HCT116 (cell line): ENCODE results near the gene CMIP. TPM values are rescaled to one million over a fixed set of nuclear protein-coding genes. Genes with fewer than 3 reads are reported as not detected.

Experiments used
- ATAC-seq: fragments of 200-7000 bp; cut with Tn5 transposase; 2 replicates; pipeline ENCODE4 v1.9.1; 2020; ENCODE audit warnings: mild to moderate bottlenecking, moderate library complexity
- BruUV-seq: library from RNA; stranded (reverse); fragments of 400-500 nt; replicated peaks from 2 replicates; lab custom pipeline; 2021; lab: Mats Ljungman, UMichigan
- CTCF ChIA-PET: fragments of 300-600 bp; sonication (Branson Sonifier 250); formaldehyde crosslinking; loops from one replicate; lab custom pipeline; 2021; ENCODE audit warnings: antibody characterized with exemption; lab: Charles Lee
- POLR2A ChIA-PET: fragments of 300-600, 350-600 bp; sonication (Branson Sonifier 250); formaldehyde crosslinking; loops from one replicate; lab custom pipeline; 2021; ENCODE audit warnings: antibody characterized with exemption; lab: Charles Lee
- RAD21 ChIA-PET, 2 experiments: fragments of 300-600 bp; sonication (Branson Sonifier 250); formaldehyde crosslinking; loops; one replicate each; lab custom pipeline; 2023; ENCODE audit warnings: low total read pairs in 2 of 2; ENCODE audit not compliant: uncharacterized antibody in 2 of 2, unreplicated experiment in 2 of 2, low non-redundant PET in 1 of 2; lab: Charles Lee
- DNase-seq: peaks from one replicate; pipeline ENCODE4 v3.0.0-alpha.2; 2010; ENCODE audit warnings: low read depth, low spot score
- H2AFZ ChIP-seq: fragments of 200-600 bp; shearing (Covaris generic), sonication (generic); 2 replicates; pipeline ENCODE4 v1.6.1; 2017; ENCODE audit warnings: low read depth, mixed run types, mixed read lengths, antibody characterized with exemption, low read length; ENCODE audit not compliant: poor library complexity, severe bottlenecking
- H3K27ac ChIP-seq: 2 replicates; pipeline ENCODE4 v1.5.1; 2012; ENCODE audit warnings: low read depth, low read length
- H3K27me3 ChIP-seq: fragments of 200-600 bp; sonication (generic); 2 replicates; pipeline ENCODE4 v1.6.1; 2016; ENCODE audit warnings: mixed run types, low read length, mixed read lengths; ENCODE audit not compliant: insufficient read depth
- H3K36me3 ChIP-seq, 2 experiments: fragments of 200-500 bp in 1 of 2; fragments of 200-600 bp in 1 of 2; sonication (Bioruptor generic) in 1 of 2; sonication (generic) in 1 of 2; 2 replicates each; pipeline versions ENCODE4 v1.5.1 to v1.6.1; 2014 to 2016; ENCODE audit warnings: low read length in 2 of 2, inconsistent platforms in 1 of 2, mixed read lengths in 1 of 2, mixed run types in 1 of 2; ENCODE audit not compliant: insufficient read depth in 2 of 2, control insufficient read depth in 1 of 2
- H3K4me1 ChIP-seq, 2 experiments: fragments of 200-600 bp in 1 of 2; sonication (generic) in 1 of 2; 2 replicates each; pipeline versions ENCODE4 v1.5.1 to v1.6.1; 2012 to 2017; ENCODE audit warnings: low read length in 2 of 2, inconsistent platforms in 1 of 2, mild to moderate bottlenecking in 1 of 2, mixed read lengths in 1 of 2, mixed run types in 1 of 2, moderate library complexity in 1 of 2; ENCODE audit not compliant: insufficient read depth in 2 of 2, control insufficient read depth in 1 of 2
- H3K4me2 ChIP-seq: fragments of 200-600 bp; sonication (generic); 2 replicates; pipeline ENCODE4 v1.6.1; 2017; ENCODE audit warnings: mixed run types, low read length, mixed read lengths
- H3K4me3 ChIP-seq, 2 experiments: fragments of 200-600 bp in 1 of 2; sonication (generic) in 1 of 2; replicated peaks in 1 of 2; 2 replicates each; pipeline ENCODE4 v1.5.1; 2011 to 2016; ENCODE audit warnings: low read length in 2 of 2, control low read depth in 1 of 2, low read depth in 1 of 2, mild to moderate bottlenecking in 1 of 2, mixed read lengths in 1 of 2, mixed run types in 1 of 2
- H3K79me2 ChIP-seq: fragments of 200-600 bp; sonication (generic); 2 replicates; pipeline ENCODE4 v1.6.1; 2017; ENCODE audit warnings: mild to moderate bottlenecking, mixed run types, low read length, moderate library complexity, mixed read lengths; ENCODE audit not compliant: insufficient read depth
- H3K9ac ChIP-seq: fragments of 200-600 bp; sonication (generic); 2 replicates; pipeline ENCODE4 v1.6.1; 2016; ENCODE audit warnings: low read length, mixed read lengths
- H3K9me2 ChIP-seq: fragments of 200-600 bp; sonication (generic), shearing (Covaris generic); 2 replicates; pipeline ENCODE4 v1.6.1; 2017; ENCODE audit warnings: mixed run types, mild to moderate bottlenecking, moderate library complexity; ENCODE audit not compliant: insufficient read depth
- H3K9me3 ChIP-seq, 2 experiments: fragments of 200-500 bp in 1 of 2; fragments of 200-600 bp in 1 of 2; sonication (Bioruptor generic) in 1 of 2; sonication (generic) in 1 of 2; 2 replicates each; pipeline ENCODE4 v1.6.1; 2014 to 2017; ENCODE audit warnings: low read length in 2 of 2, mixed read lengths in 2 of 2, inconsistent platforms in 1 of 2, low read depth in 1 of 2, mild to moderate bottlenecking in 1 of 2, mixed run types in 1 of 2, moderate library complexity in 1 of 2; ENCODE audit not compliant: control insufficient read depth in 1 of 2, insufficient read depth in 1 of 2
- H4K20me1 ChIP-seq: fragments of 200-600 bp; sonication (generic), shearing (Covaris generic); 2 replicates; pipeline ENCODE4 v1.6.1; 2017; ENCODE audit warnings: mixed run types, mild to moderate bottlenecking, moderate library complexity; ENCODE audit not compliant: insufficient read depth
- CTCF ChIP-seq, 3 experiments: fragments of 200-600 bp in 1 of 3; sonication (generic) in 1 of 3; IDR thresholded peaks in 2 of 3; conservative IDR thresholded peaks in 1 of 3; 2 replicates each; pipeline ENCODE4 v1.5.1; 2012 to 2017; ENCODE audit warnings: low read depth in 2 of 3, low read length in 2 of 3, antibody characterized with exemption in 1 of 3, borderline replicate concordance in 1 of 3, control low read depth in 1 of 3, mild to moderate bottlenecking in 1 of 3, mixed read lengths in 1 of 3, mixed run types in 1 of 3, moderate library complexity in 1 of 3; ENCODE audit not compliant: insufficient read depth in 1 of 3
- EZH2phosphoT487 ChIP-seq: fragments of 200-600 bp; IDR thresholded peaks from 2 replicates; pipeline ENCODE4 v1.6.1; 2018; ENCODE audit warnings: antibody characterized with exemption, borderline replicate concordance
- ZBTB33 ChIP-seq: IDR thresholded peaks from 2 replicates; pipeline ENCODE4 v1.6.1; 2011; ENCODE audit warnings: mild to moderate bottlenecking, low read length, moderate library complexity; ENCODE audit not compliant: insufficient replicate concordance; ENCODE audit errors: extremely low read depth
- ZFX ChIP-seq: fragments of 450-650 bp; IDR thresholded peaks from 2 replicates; pipeline ENCODE4 v1.6.1; 2017
- intact Hi-C: fragments of 100-400 bp; cut with micrococcal nuclease; formaldehyde crosslinking; loops from 2 replicates; pipeline ENCODE4 v1.10.0; 2022
- total RNA-seq: library from RNA; stranded (reverse); gene quantifications from one replicate; pipeline ENCODE4 v1.2.1, GENCODE V29; 2021; ENCODE audit not compliant: unreplicated experiment

The CMIP gene
- total RNA-seq, 1 experiment from 2014 or later: 64.6 TPM

GRCh38 chr16:81730090-81731051 is 285.8 kb downstream of the CMIP start (continued):
- TF ChIP-seq ZBTB33 (no peak), EZH2phosphoT487 (no peak)

GRCh38 chr16:81731649-81732048 is 287.0 kb downstream of the CMIP start:
- no peak overlapping the region for H3K4me3 ChIP-seq
- no peak for ATAC-seq
- H4K20me1 ChIP-seq: no peaks in the 10 kb centered on the region
- no TSS peak for BruUV-seq
- no peaks in the 10 kb centered on the region for H3K79me2 ChIP-seq
- H3K4me2 ChIP-seq: no peak overlapping the region
- RAD21 ChIA-PET: no interaction called here
- no peak overlapping the region for H3K9ac ChIP-seq
- no peaks in the 10 kb centered on the region for H3K9me3 ChIP-seq
- no peak for TF ChIP-seq CTCF (IDR thresholded peaks at IDR 0.05 in 2 of 3, conservative IDR thresholded peaks at IDR 0.05 in 1 of 3; ENCODE audit: borderline replicate concordance in 1 of 3, insufficient read depth in 1 of 3, low read depth in 2 of 3, low read length in 2 of 3)
- 0 out of 2 replicates have a peak, but pooled peaks have one; percentile 11 for TF ChIP-seq ZFX
- TF ChIP-seq, all 23 proteins: peak for 1
- ChIA-PET CTCF (interaction anchor here (1.6 kb wide), 1 partner anchor 22 kb away, joined by 4 read pairs; no protein-coding TSS in a partner anchor), POLR2A (no interaction called here)
- no peak overlapping the region for H3K27ac ChIP-seq
- peaks cover 18 to 34% of the 10 kb centered on the region in 2 experiments for H3K4me1 ChIP-seq
- H2AFZ ChIP-seq: no peak overlapping the region
- H3K27me3 ChIP-seq: no peaks in the 10 kb centered on the region
- no peaks in the 10 kb centered on the region for H3K36me3 ChIP-seq
- H3K9me2 ChIP-seq: no peaks in the 10 kb centered on the region
- DNase-seq: no peak
- intact Hi-C loops: loop anchor here (10.0 kb wide), 2 partner anchors 697 to 1207 kb away; partner anchors contain the start of gene ATMIN
